HUDEP-2 (cell line): ENCODE results near the gene MYL9.

Experiments used
- DNase-seq, 76 experiments: peaks; one replicate each; lab custom pipeline; 2025; ENCODE audit not compliant: unreplicated experiment in 76 of 76; lab: John Stamatoyannopoulos, UW

The MYL9 gene

GRCh38 chr20:36578356-36579041 lies 37.2 kb downstream of the MYL9 start:
- DNase-seq = no peak

DNA sequence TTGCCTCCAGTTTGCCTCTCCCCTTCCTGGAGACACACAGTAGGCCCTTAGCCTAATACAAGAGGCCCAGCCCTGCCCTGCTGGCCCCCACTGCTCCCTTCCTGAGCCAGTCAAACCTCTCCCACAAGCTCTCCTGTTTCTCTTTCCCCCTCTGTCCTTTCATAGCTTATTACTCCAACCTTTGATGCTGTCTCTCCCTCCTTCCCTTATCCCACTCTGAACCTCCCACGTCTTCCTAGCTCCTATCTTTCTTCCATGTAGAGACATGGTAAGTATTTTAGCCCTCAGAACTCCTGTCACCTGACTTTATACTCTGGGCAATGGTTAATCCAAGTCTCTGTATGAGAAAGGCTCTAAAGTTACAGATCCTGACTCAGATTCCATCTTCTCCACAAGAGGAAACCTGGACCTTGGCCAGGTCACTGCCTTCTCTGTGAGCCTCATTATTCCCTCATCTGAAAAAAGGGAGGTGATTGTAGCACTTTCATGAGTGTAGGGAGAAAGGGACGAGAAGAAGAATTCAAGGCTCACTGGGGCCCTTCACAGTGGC lies 38.8 kb downstream of the MYL9 start:
- DNase-seq = no peak

DNA sequence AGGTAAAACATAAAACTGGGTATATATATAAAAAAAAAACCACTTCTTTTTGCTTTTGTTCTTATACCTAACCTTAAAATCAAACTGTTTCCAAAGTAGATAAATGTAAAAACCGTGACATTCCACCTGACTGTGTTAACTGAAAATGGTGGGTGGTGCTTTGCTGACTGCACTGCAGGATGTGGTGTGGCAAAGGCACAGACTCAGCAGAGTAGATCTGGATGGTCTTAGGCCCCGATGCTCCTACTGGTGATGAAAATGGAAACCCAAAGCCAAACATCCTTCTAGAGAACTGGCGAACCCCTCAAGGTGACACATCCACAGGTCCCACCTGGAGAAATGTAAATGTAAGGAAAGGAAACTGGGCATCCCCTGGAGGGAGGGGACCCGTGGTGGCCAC lies 41.0 kb downstream of the MYL9 start:
- no peak for DNase-seq

DNA sequence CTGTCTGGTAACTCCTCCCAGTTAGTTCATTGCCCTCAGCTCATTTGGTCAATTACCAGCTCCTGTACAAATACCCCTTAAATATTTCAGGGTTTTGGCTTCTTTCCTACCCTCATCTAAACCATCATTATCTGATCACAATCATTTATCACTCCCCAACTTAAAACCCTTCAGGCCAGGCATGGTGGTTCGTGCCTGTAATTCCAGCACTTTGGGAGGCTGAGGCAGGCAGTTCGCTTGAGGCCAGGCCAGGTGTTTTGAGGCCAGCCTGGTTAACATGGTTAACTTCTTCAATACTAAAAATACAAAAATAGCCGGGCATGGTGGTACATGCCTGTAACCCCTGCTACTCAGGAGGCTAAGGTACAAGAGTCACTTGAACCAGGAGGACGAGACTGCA lies 41.5 kb downstream of the MYL9 start:
- no peak for DNase-seq

- no peak for DNase-seq
Observed at GRCh38 chr20:36584018-36584481, 42.7 kb downstream of the MYL9 start.

- DNase-seq = no peak
Observed at GRCh38 chr20:36585410-36586125, 44.2 kb downstream of the MYL9 start.

DNA sequence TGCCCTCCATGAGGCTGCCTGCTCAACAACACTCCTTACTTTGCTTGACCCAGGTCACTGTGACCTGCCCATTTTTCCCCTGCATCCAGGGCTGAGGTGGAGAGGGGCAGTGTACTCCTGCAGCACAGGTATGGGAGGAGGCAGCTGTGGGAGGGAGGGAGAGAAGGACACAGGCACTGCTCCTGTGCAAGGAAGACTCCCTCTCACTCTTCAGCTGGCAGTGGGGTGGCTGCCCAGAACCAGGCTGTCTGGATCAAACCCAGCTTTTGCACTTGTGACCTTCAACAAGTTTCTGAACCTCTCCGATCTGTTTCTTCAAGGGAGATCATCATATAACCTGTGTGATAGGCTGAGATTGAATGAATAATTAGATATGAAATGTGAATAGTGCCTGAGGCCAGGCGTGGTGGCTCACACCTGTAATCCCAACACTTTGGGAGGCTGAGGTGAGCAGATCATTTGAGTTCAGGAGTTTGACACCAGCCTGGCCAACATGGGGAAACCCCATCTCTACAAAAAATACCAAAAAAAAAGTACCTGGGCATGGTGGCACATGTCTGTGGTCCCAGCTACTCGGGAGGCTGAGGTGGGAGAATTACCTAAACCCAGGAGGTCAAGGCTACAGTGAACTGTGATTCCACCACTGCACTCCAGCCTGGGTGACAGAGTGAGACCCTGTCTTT lies 46.2 kb downstream of the MYL9 start:
- DNase-seq = no peak

DNA sequence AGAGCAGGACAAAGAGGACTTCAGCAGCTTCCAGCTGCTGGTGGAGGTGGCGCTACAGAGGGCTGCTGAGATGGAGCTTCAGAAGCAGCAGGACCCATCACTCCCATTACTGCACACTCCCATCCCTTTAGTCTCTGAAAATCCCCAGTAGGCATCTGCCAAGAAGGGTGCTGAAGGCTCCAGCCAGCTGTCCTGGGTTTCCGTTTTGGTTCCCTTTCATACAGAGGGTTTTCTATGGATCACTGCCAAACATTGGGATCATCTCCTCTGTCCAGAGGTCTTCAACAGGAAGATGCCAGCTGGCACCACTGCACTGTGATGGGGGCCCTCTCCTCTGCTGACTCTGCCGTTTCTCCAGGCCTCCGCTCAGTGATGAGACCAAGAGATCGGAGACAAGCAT lies 50.0 kb downstream of the MYL9 start:
- no peak for DNase-seq

DNA sequence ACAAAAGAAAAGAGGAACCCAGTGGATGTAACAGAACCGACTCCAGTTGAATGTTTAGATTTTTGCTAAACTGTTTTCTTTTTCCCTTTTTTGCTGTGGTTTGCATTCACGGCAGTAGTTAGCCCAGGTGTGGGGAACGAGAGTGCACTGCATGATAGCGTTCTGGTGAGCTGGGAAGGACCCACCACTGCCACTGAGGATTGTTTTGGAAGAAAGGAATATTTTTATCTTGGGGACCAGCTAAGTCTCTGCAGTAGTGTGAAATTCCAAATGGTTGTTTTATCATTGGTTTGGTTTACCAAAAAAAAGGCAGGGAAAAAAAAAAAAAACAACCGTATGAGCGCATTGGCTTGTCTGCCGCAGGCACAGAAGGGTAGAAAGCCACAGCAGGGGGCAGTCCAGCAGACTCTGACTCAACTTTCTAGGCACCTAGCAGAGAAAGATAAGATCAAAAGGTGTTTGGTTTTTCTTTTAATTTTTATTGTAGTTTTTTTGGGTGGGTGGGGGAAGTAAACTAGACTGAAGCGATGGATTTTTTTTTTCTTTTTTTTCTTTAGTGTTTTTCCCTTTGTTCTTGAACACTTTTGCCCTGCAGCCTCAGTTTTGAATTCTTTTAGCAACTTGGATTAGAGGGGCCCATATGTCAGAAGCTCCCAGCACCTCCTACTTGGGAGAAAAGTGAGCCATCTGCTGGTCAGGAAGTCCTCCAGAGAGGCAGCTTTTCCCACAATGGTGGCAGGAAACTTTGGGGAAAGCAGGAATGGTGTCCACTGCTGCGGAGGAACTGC lies 50.7 kb downstream of the MYL9 start:
- no peak for DNase-seq

DNA sequence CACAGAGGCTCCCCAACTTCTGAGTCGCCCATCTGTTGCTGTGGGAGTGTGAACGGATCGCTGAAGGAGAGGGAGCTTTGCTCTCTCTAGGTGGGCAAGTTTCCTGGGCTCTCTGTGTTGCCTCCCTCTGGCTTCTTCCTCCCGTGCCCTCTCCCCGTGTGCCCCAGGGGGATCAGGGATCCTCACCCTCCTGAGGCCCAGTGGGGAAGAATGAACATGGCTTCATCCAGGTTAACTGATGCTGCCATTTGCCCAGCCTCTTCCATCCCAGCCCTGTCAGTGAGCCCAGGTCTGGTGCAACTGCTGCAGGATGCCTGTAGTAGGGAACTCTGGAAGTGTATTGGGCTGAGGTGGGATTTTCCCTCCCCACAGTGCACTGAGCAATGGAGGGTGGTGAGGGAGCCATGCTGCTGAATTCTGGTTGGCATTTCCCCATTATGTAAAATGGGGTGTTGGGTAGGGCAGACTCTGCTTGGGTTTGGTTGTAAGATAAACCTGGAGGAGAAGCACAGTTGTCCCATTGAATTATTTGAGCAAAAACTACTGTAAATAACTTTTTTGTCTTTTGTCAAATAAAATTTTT lies 52.1 kb downstream of the MYL9 start:
- no peak for DNase-seq

GRCh38 chr20:36599912-36600345 lies 58.6 kb downstream of the MYL9 start:
- DNase-seq = no peak
